Camera-type eye (tissue), 1 donor: ENCODE data around the gene UBN2. TPM values are rescaled to one million over a fixed set of nuclear protein-coding genes. Genes with fewer than 3 reads are reported as not detected.

Experiments
- total RNA-seq: library from RNA; depleted of rRNA; stranded (reverse); fragments of >200 nt; gene quantifications from one replicate; pipeline ENCODE4 v1.2.3, GENCODE V29; 2014

UBN2 gene
- total RNA-seq: 43.9 TPM

GRCh38 chr7:139230774-139231512, at the start of gene UBN2:
TSS of gene UBN2 (plus strand) at chr7:139231237. CDS start at chr7:139231485, 248 bp downstream.

GRCh38 chr7:139341058-139341775, 110.2 kb downstream of the UBN2 start, which contains the start of gene FMC1:
TSS of gene FMC1 (plus strand) at chr7:139341337. CDS start at chr7:139341385, 48 bp downstream.

Other genes with a start within 250 kb of the UBN2 start
- 16.4 TPM for gene KIAA1549, start 249.8 kb upstream of the UBN2 start, total RNA-seq
- gene ZC3HAV1L, start 195.2 kb upstream of the UBN2 start, total RNA-seq: 34.2 TPM
- 23.1 TPM for gene ZC3HAV1, start 121.5 kb upstream of the UBN2 start, total RNA-seq
- gene FMC1, start 110.1 kb downstream of the UBN2 start, total RNA-seq: 8.5 TPM
- gene LUC7L2, start 128.7 kb downstream of the UBN2 start, total RNA-seq: 100 TPM